ENCODE results near the gene DIPK2A.

DIPK2A gene

GRCh38 chr3:143975554-143976152 is 4.0 kb downstream of the DIPK2A start:
- DNase-seq = peak; percentile 60 to 66

GRCh38 chr3:143977341-143978262 is 6.0 kb downstream of the DIPK2A start:
- peak; percentile 87 to 90 for DNase-seq

- no peak for DNase-seq
These were observed 6.6 kb downstream of the DIPK2A start for GRCh38 chr3:143978263-143978631.

GRCh38 chr3:143979041-143979440 is 7.4 kb downstream of the DIPK2A start:
- DNase-seq = no peak

- no peak for DNase-seq
These were observed 8.2 kb downstream of the DIPK2A start for GRCh38 chr3:143979813-143980212.

- no peak for DNase-seq
These were observed 16.7 kb downstream of the DIPK2A start for GRCh38 chr3:143988306-143988705.

GRCh38 chr3:143989461-143989860 is 17.8 kb downstream of the DIPK2A start:
- DNase-seq = no peak

- DNase-seq = no peak
These were observed 20.1 kb downstream of the DIPK2A start for GRCh38 chr3:143991713-143992112.

- peak; percentile 26 to 35 for DNase-seq
These were observed 26.6 kb downstream of the DIPK2A start for GRCh38 chr3:143998266-143998665.

- no peak for DNase-seq
These were observed 31.4 kb downstream of the DIPK2A start for GRCh38 chr3:144003051-144003450.

GRCh38 chr3:144010371-144010770 is 38.7 kb downstream of the DIPK2A start:
- DNase-seq = no peak

GRCh38 chr3:144011251-144011799 is 39.7 kb downstream of the DIPK2A start:
- no peak for DNase-seq

GRCh38 chr3:144015133-144015532 is 43.5 kb downstream of the DIPK2A start:
- no peak for DNase-seq

- DNase-seq = no peak
These were observed 47.2 kb downstream of the DIPK2A start for GRCh38 chr3:144018776-144019175.
